ENCODE data around the gene ALDH18A1. TPM values are rescaled to one million over a fixed set of nuclear protein-coding genes. Genes with fewer than 3 reads are reported as not detected.
A peak's percentile ranks its signal among the peaks of the same experiment; 100 is the strongest.

The ALDH18A1 gene
- total and polyA plus RNA-seq, 2 donors (not counting 3 experiments of a cell fraction or from before 2014, with no cell fraction given): 53.2 to 92.6 TPM

DNA sequence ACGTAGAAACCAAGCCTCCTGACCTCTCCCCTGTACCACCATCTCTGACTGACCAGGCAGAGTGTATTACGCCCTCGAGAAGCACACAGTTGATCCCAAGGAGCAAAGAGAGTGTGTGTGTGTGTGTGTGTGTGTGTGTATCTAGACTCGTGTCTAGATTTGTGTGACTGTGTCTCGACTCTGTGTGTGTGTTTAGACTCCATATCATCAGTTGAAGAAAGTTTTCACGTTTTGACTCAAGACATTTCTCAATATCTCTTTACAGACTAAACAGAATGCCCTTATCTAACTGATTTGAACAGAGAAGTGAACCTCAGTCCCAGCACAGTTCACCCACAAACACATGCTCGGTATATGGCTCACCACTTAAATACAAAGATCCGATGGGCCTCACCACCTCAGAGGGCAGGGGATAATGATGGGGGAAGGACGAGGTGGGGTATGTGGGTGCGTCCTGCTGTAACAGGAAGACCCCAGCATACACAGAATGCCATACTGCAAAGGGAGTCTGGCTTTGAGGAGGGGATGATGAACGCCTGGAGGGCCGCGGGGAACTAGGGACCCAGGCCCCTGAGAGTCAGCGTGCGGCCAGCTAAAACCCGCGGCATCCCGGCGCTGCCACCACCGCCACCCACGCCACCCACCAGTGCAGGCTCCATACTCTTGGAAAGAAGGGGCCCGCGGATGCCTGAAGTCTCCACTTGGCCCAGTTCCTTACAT is 780 bp downstream of the ALDH18A1 start:
- no peak for TF ChIP-seq FOS (IDR thresholded peaks at IDR 0.05; ENCODE audit: borderline replicate concordance, insufficient read depth, low read length)
- no peak for TF ChIP-seq JUN (IDR thresholded peaks at IDR 0.05; ENCODE audit: borderline replicate concordance, insufficient read depth, insufficient read length, low read depth)
- TF ChIP-seq EZH2 (IDR thresholded peaks at IDR 0.05; ENCODE audit: borderline replicate concordance, low read depth, low read length, severe bottlenecking): no peak
- TF ChIP-seq GATA2 (IDR thresholded peaks at IDR 0.05; ENCODE audit: insufficient read depth, insufficient read length, low read depth, low read length): no peak
- no peak for TF ChIP-seq CTCF (IDR thresholded peaks at IDR 0.05; ENCODE audit: extremely low read depth in 1 of 2, insufficient read depth in 1 of 2, low read depth in 1 of 2, low read length in 2 of 2)
- no peak for TF ChIP-seq POLR2AphosphoS5 (IDR thresholded peaks at IDR 0.05; ENCODE audit: insufficient read depth, low read depth, low read length)
- TF ChIP-seq POLR2A (IDR thresholded peaks at IDR 0.05; ENCODE audit: low read depth, low read length): no peak
- TF ChIP-seq MAX (IDR thresholded peaks at IDR 0.05; ENCODE audit: insufficient read depth, insufficient read length): no peak
- TF ChIP-seq MYC (IDR thresholded peaks at IDR 0.05; ENCODE audit: low read depth, low read length): no peak
- intact Hi-C loops (cut with micrococcal nuclease): loop anchor here (1.0 to 2.0 kb wide), 3 partner anchors 39 to 210 kb away; partner anchors contain the start of gene SORBS1
- H3K9me1 ChIP-seq (replicated peaks; ENCODE audit: control insufficient read depth, extremely low read depth, insufficient read depth, low read length): no peaks in the 10 kb centered on the region
- CTCF ChIA-PET: interaction anchor here (3.6 kb wide), 1 partner anchor 38 kb away, joined by 22 read pairs; the partner anchor contains the start of gene TCTN3
- H3K9ac ChIP-seq (replicated peaks; ENCODE audit: extremely low read depth, insufficient read depth, low read length): peak overlapping the region; percentile 87
- H3K36me3 ChIP-seq (ENCODE audit: control insufficient read depth in 2 of 2, extremely low read depth in 1 of 2, insufficient read depth in 2 of 2, low read length in 2 of 2): peaks cover 6 to 7% of the 10 kb centered on the region in 2 experiments
- peaks cover 11% of the 10 kb centered on the region for H3K4me1 ChIP-seq (ENCODE audit: control insufficient read depth, extremely low read depth, insufficient read depth, low read length)
- no peaks in the 10 kb centered on the region for H3K9me3 ChIP-seq (replicated peaks; ENCODE audit: control insufficient read depth, insufficient read depth, low read length)
- TSS peak; percentile 23 for BruUV-seq (replicated peaks)
- H3K4me2 ChIP-seq (ENCODE audit: insufficient read depth, low read length): peak overlapping the region; percentile 97
- H4K20me1 ChIP-seq (replicated peaks; ENCODE audit: control insufficient read depth, extremely low read depth, insufficient read depth, low read length): no peaks in the 10 kb centered on the region
- H3K27ac ChIP-seq (ENCODE audit: insufficient read depth, low read depth, low read length): peak overlapping the region; percentile 64
- peak; percentile 62 for DNase-seq (ENCODE audit: low read depth, low spot score)
- FAIRE-seq: no peak
- H3K27me3 ChIP-seq (ENCODE audit: control insufficient read depth in 2 of 2, insufficient read depth in 2 of 2, low read length in 2 of 2): no peaks in the 10 kb centered on the region
- peak overlapping the region; percentile 73 to 93 (median 89) for H3K4me3 ChIP-seq (replicated peaks in 1 of 3; ENCODE audit: insufficient read depth in 1 of 3, low read depth in 1 of 3, low read length in 3 of 3)
- dilution Hi-C loops (cut with MboI; ENCODE audit: extremely low pct_ligation_motif_present, low sequenced_read_pairs): no loop called here
- peak overlapping the region; percentile 72 for H2AFZ ChIP-seq (ENCODE audit: low read depth, low read length)
- POLR2A ChIA-PET: no interaction called here
- H3K79me2 ChIP-seq (ENCODE audit: control insufficient read depth, insufficient read depth, low read length): peaks cover 37% of the 10 kb centered on the region
